H1 (cell line): ENCODE data around the gene NKX2-1. TPM values are rescaled to one million over a fixed set of nuclear protein-coding genes. Genes with fewer than 3 reads are reported as not detected.

Experiments used
- CTCF ChIA-PET: fragments of 300-600 bp; sonication (Branson Sonifier 250); formaldehyde crosslinking; loops from one replicate; lab custom pipeline; 2021; ENCODE audit not compliant: partially characterized antibody; lab: Charles Lee
- POLR2A ChIA-PET: fragments of 300-600 bp; sonication (Branson Sonifier 250); formaldehyde crosslinking; loops from one replicate; lab custom pipeline; 2021; ENCODE audit warnings: inconsistent platforms; ENCODE audit not compliant: partially characterized antibody; lab: Charles Lee
- DNase-seq, 2 experiments: peaks; one replicate each; pipeline versions ENCODE4 v3.0.0 to v3.0.0-alpha.2; 2010 to 2022; ENCODE audit warnings: low spot score in 2 of 2, low read depth in 1 of 2, mixed read lengths in 1 of 2
- FAIRE-seq: peaks from 2 replicates; lab custom pipeline; 2011; peaks lifted over from hg19 to GRCh38; lab: Jason Lieb, UNC
- H2AFZ ChIP-seq: 2 replicates; pipeline ENCODE4 v1.8.1; 2012; ENCODE audit warnings: low read length, inconsistent platforms
- H2AK5ac ChIP-seq: 2 replicates; pipeline ENCODE4 v1.6.1; 2013; ENCODE audit warnings: low read depth, low read length
- H2BK120ac ChIP-seq: replicated peaks from 2 replicates; pipeline ENCODE3; 2013; ENCODE audit warnings: low read depth, low read length, inconsistent platforms
- H2BK12ac ChIP-seq: 2 replicates; pipeline ENCODE4 v1.6.1; 2013; ENCODE audit warnings: low read depth, low read length
- H2BK15ac ChIP-seq: 2 replicates; pipeline ENCODE4 v1.6.1; 2013; ENCODE audit warnings: low read length
- H2BK20ac ChIP-seq: 2 replicates; pipeline ENCODE4 v1.6.1; 2013; ENCODE audit warnings: low read length
- H2BK5ac ChIP-seq: 2 replicates; pipeline ENCODE4 v1.6.1; 2013; ENCODE audit warnings: low read depth, low read length
- H3K14ac ChIP-seq: 2 replicates; pipeline ENCODE4 v1.6.1; 2013; ENCODE audit warnings: inconsistent platforms; ENCODE audit not compliant: insufficient read length
- H3K18ac ChIP-seq: 2 replicates; pipeline ENCODE4 v1.6.1; 2013; ENCODE audit warnings: low read length; ENCODE audit errors: extremely low read depth
- H3K23ac ChIP-seq: 2 replicates; pipeline ENCODE4 v1.6.1; 2013; ENCODE audit warnings: inconsistent platforms; ENCODE audit not compliant: insufficient read length
- H3K23me2 ChIP-seq: 2 replicates; pipeline ENCODE4 v1.6.1; 2013; ENCODE audit warnings: low read depth, low read length
- H3K27ac ChIP-seq: 2 replicates; pipeline ENCODE4 v1.6.1; 2011; ENCODE audit warnings: low read depth, low read length, inconsistent platforms
- H3K27me3 ChIP-seq, 4 experiments: replicated peaks in 1 of 4; 1 replicate in 1 of 4; 2 replicates in 3 of 4; pipeline versions ENCODE4 v1.6.1 to v1.8.1; 2011 to 2013; ENCODE audit warnings: low read length in 3 of 4, mild to moderate bottlenecking in 3 of 4, inconsistent platforms in 2 of 4, mixed read lengths in 2 of 4, moderate library complexity in 1 of 4; ENCODE audit not compliant: control insufficient read depth in 3 of 4, insufficient read depth in 3 of 4; ENCODE audit errors: extremely low read depth in 1 of 4
- H3K36me3 ChIP-seq, 4 experiments: 2 replicates each; pipeline versions ENCODE4 v1.6.1 to v1.8.1; 2011 to 2013; ENCODE audit warnings: mild to moderate bottlenecking in 4 of 4, low read length in 3 of 4, moderate library complexity in 2 of 4, control low read depth in 1 of 4, inconsistent platforms in 1 of 4; ENCODE audit not compliant: insufficient read depth in 4 of 4, control insufficient read depth in 2 of 4
- H3K4ac ChIP-seq: replicated peaks from 2 replicates; pipeline ENCODE3; 2013; ENCODE audit warnings: low read length, low read depth, mixed read lengths, inconsistent platforms; ENCODE audit not compliant: insufficient read length
- H3K4me1 ChIP-seq, 4 experiments: replicated peaks in 1 of 4; 1 replicate in 1 of 4; 2 replicates in 3 of 4; pipeline versions ENCODE4 v1.6.1 to v1.8.1; 2011 to 2013; ENCODE audit warnings: low read length in 3 of 4, inconsistent platforms in 2 of 4, mixed read lengths in 1 of 4; ENCODE audit not compliant: insufficient read depth in 4 of 4, control insufficient read depth in 3 of 4
- H3K4me2 ChIP-seq, 2 experiments: 2 replicates each; pipeline versions ENCODE4 v1.6.1 to v1.8.1; 2011 to 2013; ENCODE audit warnings: low read depth in 2 of 2, low read length in 2 of 2, control low read depth in 1 of 2, inconsistent platforms in 1 of 2, mild to moderate bottlenecking in 1 of 2; ENCODE audit not compliant: insufficient read depth in 1 of 2
- H3K4me3 ChIP-seq, 4 experiments: fragments of 200-600, 300-600 bp in 1 of 4; sonication (generic), shearing (Covaris generic), sonication (Bioruptor Twin) in 1 of 4; 2 replicates each; pipeline versions ENCODE4 v1.5.1 to v1.8.1; 2011 to 2016; ENCODE audit warnings: low read length in 4 of 4, low read depth in 3 of 4, control low read depth in 2 of 4, inconsistent platforms in 2 of 4, mild to moderate bottlenecking in 2 of 4, mixed read lengths in 1 of 4, moderate library complexity in 1 of 4; ENCODE audit not compliant: insufficient read depth in 2 of 4; ENCODE audit errors: extremely low read depth in 1 of 4
- H3K56ac ChIP-seq: replicated peaks from 2 replicates; pipeline ENCODE3; 2013; ENCODE audit warnings: low read depth, mild to moderate bottlenecking, mixed read lengths, low read length, inconsistent platforms; ENCODE audit not compliant: insufficient read length
- H3K79me1 ChIP-seq: 2 replicates; pipeline ENCODE4 v1.6.1; 2013; ENCODE audit warnings: low read depth, low read length, control low read depth
- H3K79me2 ChIP-seq, 2 experiments: 2 replicates each; pipeline versions ENCODE4 v1.6.1 to v1.8.1; 2012 to 2013; ENCODE audit warnings: low read length in 2 of 2, mild to moderate bottlenecking in 2 of 2, inconsistent platforms in 1 of 2; ENCODE audit not compliant: insufficient read depth in 2 of 2, control insufficient read depth in 1 of 2
- H3K9ac ChIP-seq, 4 experiments: replicated peaks in 1 of 4; 1 replicate in 1 of 4; 2 replicates in 3 of 4; pipeline versions ENCODE4 v1.6.1 to v1.8.1; 2011 to 2013; ENCODE audit warnings: low read depth in 3 of 4, low read length in 3 of 4, control low read depth in 2 of 4, mild to moderate bottlenecking in 2 of 4, moderate library complexity in 2 of 4, inconsistent platforms in 1 of 4; ENCODE audit errors: extremely low read depth in 1 of 4
- H3K9me3 ChIP-seq, 2 experiments: 2 replicates each; pipeline versions ENCODE4 v1.6.1 to v1.8.1; 2012 to 2013; ENCODE audit warnings: mild to moderate bottlenecking in 2 of 2, moderate library complexity in 2 of 2, control low read depth in 1 of 2, inconsistent platforms in 1 of 2, low read depth in 1 of 2, low read length in 1 of 2, mixed read lengths in 1 of 2; ENCODE audit not compliant: insufficient read depth in 2 of 2
- H4K20me1 ChIP-seq, 2 experiments: replicated peaks in 1 of 2; 2 replicates each; pipeline versions ENCODE3 to v1.8.1; 2011 to 2013; ENCODE audit warnings: inconsistent platforms in 2 of 2, low read length in 2 of 2, mild to moderate bottlenecking in 1 of 2; ENCODE audit not compliant: insufficient read depth in 2 of 2, control insufficient read depth in 1 of 2
- H4K5ac ChIP-seq: 2 replicates; pipeline ENCODE4 v1.6.1; 2013; ENCODE audit warnings: low read length, low read depth, mixed read lengths, inconsistent platforms; ENCODE audit not compliant: insufficient read length
- H4K8ac ChIP-seq: 2 replicates; pipeline ENCODE4 v1.8.0; 2013; ENCODE audit warnings: mild to moderate bottlenecking, moderate library complexity, low read length, inconsistent platforms; ENCODE audit not compliant: insufficient read depth; ENCODE audit errors: extremely low read depth
- H4K91ac ChIP-seq: replicated peaks from 2 replicates; pipeline ENCODE3; 2013; ENCODE audit warnings: low read length, mixed read lengths, inconsistent platforms; ENCODE audit not compliant: insufficient read length
- BCL11A ChIP-seq, 2 experiments: IDR thresholded peaks; one replicate each; pipeline ENCODE4 v1.6.1; 2011; ENCODE audit warnings: low read depth in 2 of 2, low read length in 2 of 2, mild to moderate bottlenecking in 2 of 2
- CBX5 ChIP-seq: fragments of 300-800, 300-1000 bp; sonication (generic); IDR thresholded peaks from 2 replicates; pipeline ENCODE4 v1.7.1; 2016; ENCODE audit warnings: antibody characterized with exemption, low read length, low read depth
- E2F6 ChIP-seq: IDR thresholded peaks from 2 replicates; pipeline ENCODE4 v1.6.1; 2012; ENCODE audit warnings: inconsistent platforms
- KDM1A ChIP-seq: fragments of 200-600, 300-600 bp; sonication (generic); IDR thresholded peaks from 2 replicates; pipeline ENCODE4 v1.7.1; 2016; ENCODE audit warnings: mild to moderate bottlenecking, low read length, borderline replicate concordance
- TAF7 ChIP-seq: optimal IDR thresholded peaks from 2 replicates; pipeline ENCODE3; 2011; ENCODE audit warnings: low read depth, mild to moderate bottlenecking, inconsistent platforms, low read length, moderate library complexity, borderline replicate concordance
- YY1 ChIP-seq: IDR thresholded peaks from 2 replicates; pipeline ENCODE4 v1.6.1; 2011; ENCODE audit warnings: low read depth, mild to moderate bottlenecking, low read length
- WGBS, 2 experiments: shearing (Covaris generic) in 1 of 2; methylation state at CpG; one replicate each; pipeline versions ENCODE4 v1.1.6 to v1.1.7; 2013 to 2015; ENCODE audit warnings: low lambda C conversion rate in 2 of 2, mixed read lengths in 2 of 2, inconsistent platforms in 1 of 2, low coverage in 1 of 2, missing lambda C conversion rate in 1 of 2; ENCODE audit not compliant: insufficient replicate concordance in 2 of 2, insufficient coverage in 1 of 2, insufficient read length in 1 of 2; ENCODE audit errors: extremely low coverage in 1 of 2, missing lambda C conversion rate in 1 of 2; 5-methylcytosine and 5-hydroxymethylcytosine counted together
- polyA plus RNA-seq, 7 experiments: library from polyadenylated mRNA; depleted of rRNA in 3 of 7; stranded (reverse) in 5 of 7; unstranded in 2 of 7; fragments of >200 nt in 5 of 7; fragments of 200-250 nt in 2 of 7; gene quantifications; 1 replicate in 5 of 7; 2 replicates in 1 of 7; 4 replicates in 1 of 7; pipeline versions ENCODE4 v1.2.1 to v1.2.3, GENCODE V29; 2011 to 2013; ENCODE audit warnings: missing spikeins in 2 of 7, mixed read lengths in 2 of 7
- total RNA-seq: library from RNA; stranded (reverse); fragmentation: NEBNext Ultra II Directional; extraction: Animal tissue kit (Norgen Biotek cat#: 25700); gene quantifications from 2 replicates; pipeline ENCODE4 v1.2.1, GENCODE V29; 2021

Gene NKX2-1
- total and polyA plus RNA-seq, 2 of the 8 experiments (the other 6 are each of a cell fraction or from before 2014, with no cell fraction given) = not detected

- ChIA-PET POLR2A (no interaction called here), CTCF (interaction anchor here (0.5 to 1.2 kb wide), 6 partner anchors 10 to 616 kb away, joined by 3 to 5 read pairs (median 3); no protein-coding TSS in a partner anchor)
- no peaks in the 10 kb centered on the region for H3K27me3 ChIP-seq
- no peak overlapping the region for H2AK5ac ChIP-seq
- no peaks in the 10 kb centered on the region for H4K20me1 ChIP-seq
- no peak overlapping the region for H2BK15ac ChIP-seq
- TF ChIP-seq CBX5 (no peak), E2F6 (no peak), BCL11A (IDR thresholded peaks at IDR 0.05; ENCODE audit: low read depth in 2 of 2, low read length in 2 of 2) (no peak), KDM1A (no peak), YY1 (no peak), TAF7 (no peak)
- no peak overlapping the region for H3K56ac ChIP-seq
- no peak overlapping the region for H2BK5ac ChIP-seq
- H4K91ac ChIP-seq = no peak overlapping the region
- H3K79me1 ChIP-seq = no peaks in the 10 kb centered on the region; the same call in 1 of the 2 replicates
- no peak for DNase-seq
- H2AFZ ChIP-seq = no peak overlapping the region
- H3K9ac ChIP-seq = no peak overlapping the region
- H3K23ac ChIP-seq = no peak overlapping the region
- H4K8ac ChIP-seq = no peak overlapping the region
- no peak overlapping the region for H3K4me3 ChIP-seq
- no peak overlapping the region for H3K27ac ChIP-seq
- no peak overlapping the region for H2BK20ac ChIP-seq
- 95% methylated on average over 4 of the region's 4 CpGs; no CpG with 5 or more reads in 1 of the 2 experiments for WGBS, 2 experiments
- H3K9me3 ChIP-seq = no peaks in the 10 kb centered on the region
- no peaks in the 10 kb centered on the region for H3K79me2 ChIP-seq
- no peak overlapping the region for H4K5ac ChIP-seq
- FAIRE-seq = no peak
- H3K4me2 ChIP-seq = no peak overlapping the region
- H2BK12ac ChIP-seq = no peak overlapping the region
- no peak overlapping the region for H3K14ac ChIP-seq
- no peaks in the 10 kb centered on the region; a peak in 1 of 7 replicates for H3K4me1 ChIP-seq
- H2BK120ac ChIP-seq = no peak overlapping the region
- no peaks in the 10 kb centered on the region for H3K36me3 ChIP-seq
- H3K4ac ChIP-seq = no peak overlapping the region
- no peaks in the 10 kb centered on the region; the same call in 1 of the 2 replicates for H3K23me2 ChIP-seq
- H3K18ac ChIP-seq = no peak overlapping the region
Measured at GRCh38 chr14:36479344-36479743, 40.7 kb downstream of the NKX2-1 start.
